Liver (tissue), 9 donors: ENCODE results near the gene ENAM. TPM values are rescaled to one million over a fixed set of nuclear protein-coding genes. Genes with fewer than 3 reads are reported as not detected.

Experiments used
- DNase-seq: peaks from one replicate; pipeline ENCODE4 v3.0.0-alpha.2; 2017; ENCODE audit warnings: low spot score
- H3K27ac ChIP-seq, 2 donors: one replicate each; pipeline ENCODE4 v1.7.0; 2013; ENCODE audit warnings: inconsistent platforms in 2 of 2, low read length in 2 of 2, control low read depth in 1 of 2, low read depth in 1 of 2, mild to moderate bottlenecking in 1 of 2
- H3K27me3 ChIP-seq, 4 donors: one replicate each; pipeline versions ENCODE4 v1.6.1 to v1.7.0; 2013; ENCODE audit warnings: low read length in 3 of 4, inconsistent platforms in 1 of 4, mild to moderate bottlenecking in 1 of 4, moderate library complexity in 1 of 4; ENCODE audit not compliant: control insufficient read depth in 4 of 4, insufficient read depth in 4 of 4
- H3K36me3 ChIP-seq, 4 donors: one replicate each; pipeline versions ENCODE4 v1.6.1 to v1.7.0; 2013; ENCODE audit warnings: low read length in 3 of 4, mild to moderate bottlenecking in 3 of 4, low read depth in 1 of 4, moderate library complexity in 1 of 4; ENCODE audit not compliant: control insufficient read depth in 4 of 4, insufficient read depth in 3 of 4
- H3K4me1 ChIP-seq, 4 donors: one replicate each; pipeline versions ENCODE4 v1.6.1 to v1.7.0; 2013; ENCODE audit warnings: low read length in 3 of 4, mild to moderate bottlenecking in 3 of 4, moderate library complexity in 1 of 4; ENCODE audit not compliant: control insufficient read depth in 4 of 4, insufficient read depth in 4 of 4
- H3K4me3 ChIP-seq, 3 donors: one replicate each; pipeline versions ENCODE4 v1.6.1 to v1.7.0; 2013; ENCODE audit warnings: low read length in 3 of 3, control low read depth in 1 of 3, low read depth in 1 of 3, mild to moderate bottlenecking in 1 of 3
- H3K9ac ChIP-seq, 2 donors: one replicate each; pipeline ENCODE4 v1.7.0; 2013; ENCODE audit warnings: low read length in 2 of 2, mild to moderate bottlenecking in 2 of 2, moderate library complexity in 2 of 2, control low read depth in 1 of 2, low read depth in 1 of 2
- H3K9me3 ChIP-seq, 4 donors: one replicate each; pipeline versions ENCODE4 v1.6.1 to v1.7.0; 2013; ENCODE audit warnings: low read length in 3 of 4; ENCODE audit not compliant: control insufficient read depth in 4 of 4
- EGR1 ChIP-seq, 2 donors: IDR thresholded peaks; 2 replicates each; pipeline ENCODE4 v1.6.1; 2016 to 2018; ENCODE audit warnings: antibody characterized with exemption in 2 of 2, low read depth in 2 of 2
- FOXA1 ChIP-seq: IDR thresholded peaks from 2 replicates; pipeline ENCODE4 v1.6.1; 2016; ENCODE audit warnings: antibody characterized with exemption
- FOXA2 ChIP-seq: IDR thresholded peaks from 2 replicates; pipeline ENCODE4 v1.6.1; 2016; ENCODE audit warnings: antibody characterized with exemption
- HNF4G ChIP-seq: IDR thresholded peaks from 2 replicates; pipeline ENCODE4 v1.6.1; 2016; ENCODE audit warnings: antibody characterized with exemption
- JUND ChIP-seq, 2 donors: IDR thresholded peaks; 2 replicates each; pipeline ENCODE4 v1.6.1; 2016; ENCODE audit warnings: antibody characterized with exemption in 2 of 2
- NR2F2 ChIP-seq: IDR thresholded peaks from 2 replicates; pipeline ENCODE4 v1.6.1; 2016; ENCODE audit warnings: antibody characterized with exemption
- RAD21 ChIP-seq, 2 donors: IDR thresholded peaks; 2 replicates each; pipeline ENCODE4 v1.6.1; 2016; ENCODE audit warnings: antibody characterized with exemption in 2 of 2, mild to moderate bottlenecking in 2 of 2
- RXRA ChIP-seq, 2 donors: IDR thresholded peaks; 2 replicates each; pipeline ENCODE4 v1.6.1; 2017 to 2018; ENCODE audit warnings: antibody characterized with exemption in 2 of 2, mild to moderate bottlenecking in 1 of 2
- TAF1 ChIP-seq: conservative IDR thresholded peaks from 2 replicates; pipeline ENCODE4 v1.6.1; 2016; ENCODE audit warnings: antibody characterized with exemption, mild to moderate bottlenecking
- YY1 ChIP-seq: IDR thresholded peaks from 2 replicates; pipeline ENCODE4 v1.6.1; 2016; ENCODE audit warnings: antibody characterized with exemption, mild to moderate bottlenecking
- WGBS: extraction: QIAGEN DNeasy Blood & Tissue Kit; methylation state at CpG from one replicate; pipeline ENCODE4 v1.1.7; 2013; 5-methylcytosine and 5-hydroxymethylcytosine counted together
- polyA plus RNA-seq, 2 donors: library from polyadenylated mRNA; stranded (reverse) in 1 of 2; unstranded in 1 of 2; fragments of 200-250 nt in 1 of 2; fragments of >200 nt in 1 of 2; fragmentation: Nextera tagmentation in 1 of 2; extraction: Ambion mirVana in 1 of 2; gene quantifications; one replicate each; pipeline versions ENCODE4 v1.2.1 to v1.2.3, GENCODE V29; 2013 to 2015
- total RNA-seq, 2 donors: library from RNA; depleted of rRNA; stranded (reverse); fragments of >200 nt; gene quantifications; one replicate each; pipeline ENCODE4 v1.2.3, GENCODE V29; 2014
- TF ChIP-seq, protein P1 (sequence below): fragments of 150-350 bp; IDR thresholded peaks from 2 replicates; pipeline ENCODE4 v1.5.1; 2017; ENCODE audit warnings: improper control_type of control experiment, low read depth, low read length; ENCODE audit not compliant: missing input control
- TF ChIP-seq, protein P2 (sequence below): IDR thresholded peaks from 2 replicates; pipeline ENCODE4 v1.6.1; 2016; ENCODE audit warnings: antibody characterized with exemption
- TF ChIP-seq, protein P3 (sequence below): IDR thresholded peaks from 2 replicates; pipeline ENCODE4 v1.6.1; 2016; ENCODE audit warnings: antibody characterized with exemption
- TF ChIP-seq, protein P4 (sequence below): IDR thresholded peaks from 2 replicates; pipeline ENCODE4 v1.6.1; 2016; ENCODE audit warnings: antibody characterized with exemption, mild to moderate bottlenecking
- donor health status: healthy.
- donor health status: healthy.
- donor health status: healthy.
- donor health status: healthy.
- donor health status: healthy.

The ENAM gene
- total and polyA plus RNA-seq, 4 donors = 0.25 to 0.50 (median 0.28) TPM

GRCh38 chr4:70651864-70652506 is 23.4 kb downstream of the ENAM start:
- Histone ChIP-seq H3K27ac (no peak overlapping the region), H3K27me3 (no peaks in the 10 kb centered on the region), H3K4me3 (no peak overlapping the region), H3K9me3 (no peaks in the 10 kb centered on the region), H3K9ac (peak overlapping the region in 1 of 2 donors; percentile 43), H3K4me1 (peaks cover 0 to 4% (median 2%) of the 10 kb centered on the region in 4 donors), H3K36me3 (no peaks in the 10 kb centered on the region)
- TF ChIP-seq RAD21 (IDR thresholded peaks at IDR 0.05) (peak; percentile 80 to 86), YY1 (no peak)
- TF ChIP-seq, protein P1, sequence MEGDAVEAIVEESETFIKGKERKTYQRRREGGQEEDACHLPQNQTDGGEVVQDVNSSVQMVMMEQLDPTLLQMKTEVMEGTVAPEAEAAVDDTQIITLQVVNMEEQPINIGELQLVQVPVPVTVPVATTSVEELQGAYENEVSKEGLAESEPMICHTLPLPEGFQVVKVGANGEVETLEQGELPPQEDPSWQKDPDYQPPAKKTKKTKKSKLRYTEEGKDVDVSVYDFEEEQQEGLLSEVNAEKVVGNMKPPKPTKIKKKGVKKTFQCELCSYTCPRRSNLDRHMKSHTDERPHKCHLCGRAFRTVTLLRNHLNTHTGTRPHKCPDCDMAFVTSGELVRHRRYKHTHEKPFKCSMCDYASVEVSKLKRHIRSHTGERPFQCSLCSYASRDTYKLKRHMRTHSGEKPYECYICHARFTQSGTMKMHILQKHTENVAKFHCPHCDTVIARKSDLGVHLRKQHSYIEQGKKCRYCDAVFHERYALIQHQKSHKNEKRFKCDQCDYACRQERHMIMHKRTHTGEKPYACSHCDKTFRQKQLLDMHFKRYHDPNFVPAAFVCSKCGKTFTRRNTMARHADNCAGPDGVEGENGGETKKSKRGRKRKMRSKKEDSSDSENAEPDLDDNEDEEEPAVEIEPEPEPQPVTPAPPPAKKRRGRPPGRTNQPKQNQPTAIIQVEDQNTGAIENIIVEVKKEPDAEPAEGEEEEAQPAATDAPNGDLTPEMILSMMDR = peak; percentile 52
- no peak for DNase-seq
- 9% methylated on average over 4 of the region's 4 CpGs for WGBS

- no peaks in the 10 kb centered on the region for H3K27me3 ChIP-seq
- H3K9ac ChIP-seq = no peak overlapping the region
- peaks cover 0 to 3% (median 1%) of the 10 kb centered on the region in 4 donors for H3K4me1 ChIP-seq
- no peaks in the 10 kb centered on the region for H3K9me3 ChIP-seq
- H3K4me3 ChIP-seq = no peak overlapping the region
- DNase-seq = no peak
- TF ChIP-seq RXRA (IDR thresholded peaks at IDR 0.05) (no peak), YY1 (no peak), RAD21 (IDR thresholded peaks at IDR 0.05) (no peak)
- no peak overlapping the region for H3K27ac ChIP-seq
- WGBS = 61% methylated on average over 5 of the region's 5 CpGs
- H3K36me3 ChIP-seq = no peaks in the 10 kb centered on the region
These were observed 26.1 kb downstream of the ENAM start for GRCh38 chr4:70654605-70655011.

- no peak for DNase-seq
- H3K4me1 ChIP-seq = no peaks in the 10 kb centered on the region
- 83% methylated on average over 5 of the region's 5 CpGs for WGBS
- no peaks in the 10 kb centered on the region for H3K36me3 ChIP-seq
- no peaks in the 10 kb centered on the region for H3K9me3 ChIP-seq
- no peaks in the 10 kb centered on the region for H3K27me3 ChIP-seq
- H3K9ac ChIP-seq = no peak overlapping the region
- no peak overlapping the region for H3K4me3 ChIP-seq
- no peak for TF ChIP-seq FOXA1
- TF ChIP-seq, protein P2, sequence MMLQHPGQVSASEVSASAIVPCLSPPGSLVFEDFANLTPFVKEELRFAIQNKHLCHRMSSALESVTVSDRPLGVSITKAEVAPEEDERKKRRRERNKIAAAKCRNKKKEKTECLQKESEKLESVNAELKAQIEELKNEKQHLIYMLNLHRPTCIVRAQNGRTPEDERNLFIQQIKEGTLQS = no peak
- TF ChIP-seq HNF4G = no peak
- no peak overlapping the region for H3K27ac ChIP-seq
These were observed 28.8 kb downstream of the ENAM start for GRCh38 chr4:70657326-70657725.

GRCh38 chr4:70658418-70658817 is 29.9 kb downstream of the ENAM start:
- TF ChIP-seq, protein P3, sequence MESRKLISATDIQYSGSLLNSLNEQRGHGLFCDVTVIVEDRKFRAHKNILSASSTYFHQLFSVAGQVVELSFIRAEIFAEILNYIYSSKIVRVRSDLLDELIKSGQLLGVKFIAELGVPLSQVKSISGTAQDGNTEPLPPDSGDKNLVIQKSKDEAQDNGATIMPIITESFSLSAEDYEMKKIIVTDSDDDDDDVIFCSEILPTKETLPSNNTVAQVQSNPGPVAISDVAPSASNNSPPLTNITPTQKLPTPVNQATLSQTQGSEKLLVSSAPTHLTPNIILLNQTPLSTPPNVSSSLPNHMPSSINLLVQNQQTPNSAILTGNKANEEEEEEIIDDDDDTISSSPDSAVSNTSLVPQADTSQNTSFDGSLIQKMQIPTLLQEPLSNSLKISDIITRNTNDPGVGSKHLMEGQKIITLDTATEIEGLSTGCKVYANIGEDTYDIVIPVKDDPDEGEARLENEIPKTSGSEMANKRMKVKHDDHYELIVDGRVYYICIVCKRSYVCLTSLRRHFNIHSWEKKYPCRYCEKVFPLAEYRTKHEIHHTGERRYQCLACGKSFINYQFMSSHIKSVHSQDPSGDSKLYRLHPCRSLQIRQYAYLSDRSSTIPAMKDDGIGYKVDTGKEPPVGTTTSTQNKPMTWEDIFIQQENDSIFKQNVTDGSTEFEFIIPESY = no peak
- TF ChIP-seq, protein P4, sequence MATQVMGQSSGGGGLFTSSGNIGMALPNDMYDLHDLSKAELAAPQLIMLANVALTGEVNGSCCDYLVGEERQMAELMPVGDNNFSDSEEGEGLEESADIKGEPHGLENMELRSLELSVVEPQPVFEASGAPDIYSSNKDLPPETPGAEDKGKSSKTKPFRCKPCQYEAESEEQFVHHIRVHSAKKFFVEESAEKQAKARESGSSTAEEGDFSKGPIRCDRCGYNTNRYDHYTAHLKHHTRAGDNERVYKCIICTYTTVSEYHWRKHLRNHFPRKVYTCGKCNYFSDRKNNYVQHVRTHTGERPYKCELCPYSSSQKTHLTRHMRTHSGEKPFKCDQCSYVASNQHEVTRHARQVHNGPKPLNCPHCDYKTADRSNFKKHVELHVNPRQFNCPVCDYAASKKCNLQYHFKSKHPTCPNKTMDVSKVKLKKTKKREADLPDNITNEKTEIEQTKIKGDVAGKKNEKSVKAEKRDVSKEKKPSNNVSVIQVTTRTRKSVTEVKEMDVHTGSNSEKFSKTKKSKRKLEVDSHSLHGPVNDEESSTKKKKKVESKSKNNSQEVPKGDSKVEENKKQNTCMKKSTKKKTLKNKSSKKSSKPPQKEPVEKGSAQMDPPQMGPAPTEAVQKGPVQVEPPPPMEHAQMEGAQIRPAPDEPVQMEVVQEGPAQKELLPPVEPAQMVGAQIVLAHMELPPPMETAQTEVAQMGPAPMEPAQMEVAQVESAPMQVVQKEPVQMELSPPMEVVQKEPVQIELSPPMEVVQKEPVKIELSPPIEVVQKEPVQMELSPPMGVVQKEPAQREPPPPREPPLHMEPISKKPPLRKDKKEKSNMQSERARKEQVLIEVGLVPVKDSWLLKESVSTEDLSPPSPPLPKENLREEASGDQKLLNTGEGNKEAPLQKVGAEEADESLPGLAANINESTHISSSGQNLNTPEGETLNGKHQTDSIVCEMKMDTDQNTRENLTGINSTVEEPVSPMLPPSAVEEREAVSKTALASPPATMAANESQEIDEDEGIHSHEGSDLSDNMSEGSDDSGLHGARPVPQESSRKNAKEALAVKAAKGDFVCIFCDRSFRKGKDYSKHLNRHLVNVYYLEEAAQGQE = no peak
- TF ChIP-seq JUND (IDR thresholded peaks at IDR 0.05) (no peak), FOXA2 (no peak), RXRA (IDR thresholded peaks at IDR 0.05) (no peak), EGR1 (IDR thresholded peaks at IDR 0.05; ENCODE audit: low read depth in 2 of 2) (no peak), NR2F2 (no peak), TAF1 (no peak)
- TF ChIP-seq, protein P2 = no peak
- WGBS = 65% methylated on average over 3 of the region's 3 CpGs
- Histone ChIP-seq H3K27me3 (no peaks in the 10 kb centered on the region), H3K9ac (no peak overlapping the region), H3K9me3 (no peaks in the 10 kb centered on the region), H3K27ac (no peak overlapping the region), H3K4me1 (no peaks in the 10 kb centered on the region), H3K36me3 (no peaks in the 10 kb centered on the region), H3K4me3 (no peak overlapping the region)
- DNase-seq = no peak
